GM21529 (cell line): ENCODE measurements around the gene PARL.
"Not testable (repeated sequence)": the region's sequence is repeated elsewhere in the genome, so short reads cannot be mapped to it uniquely, and the experiment has no call there.

Experiments used
- ATAC-seq: cut with Tn5 transposase; IDR thresholded peaks from one replicate; pipeline ENCODE4 v1.9.1; 2021; ENCODE audit not compliant: unreplicated experiment

The PARL gene

GRCh38 chr3:183792976-183793375 lies 91.7 kb downstream of the PARL start:
- no peak for ATAC-seq

- no peak for ATAC-seq
These were observed 94.0 kb downstream of the PARL start for GRCh38 chr3:183790700-183791099.

- ATAC-seq = no peak
These were observed 94.9 kb downstream of the PARL start for GRCh38 chr3:183789826-183790225.

- not testable (repeated sequence) for ATAC-seq
These were observed 100.2 kb downstream of the PARL start for GRCh38 chr3:183784503-183784902.

- ATAC-seq = no peak
These were observed 102.0 kb downstream of the PARL start for GRCh38 chr3:183782576-183783276.

GRCh38 chr3:183781246-183781645 lies 103.4 kb downstream of the PARL start:
- ATAC-seq = no peak

GRCh38 chr3:183779896-183780465 lies 104.7 kb downstream of the PARL start:
- no peak for ATAC-seq
